HG03097 (cell line): Measurements from ENCODE around the gene TMEM42.
"Not testable (repeated sequence)": the region's sequence is repeated elsewhere in the genome, so short reads cannot be mapped to it uniquely, and the experiment has no call there.

Source experiments
- ATAC-seq: cut with Tn5 transposase; IDR thresholded peaks from one replicate; pipeline ENCODE4 v1.9.1; 2021; ENCODE audit not compliant: unreplicated experiment, low FRiP score

TMEM42 gene

GRCh38 chr3:44861412-44862225, at the start of gene TMEM42:
TSS of gene TMEM42 (plus strand) at chr3:44861912. CDS start at chr3:44861925, 13 bp downstream.
- ATAC-seq = peak; percentile 86

- no peak for ATAC-seq
Measured at GRCh38 chr3:44814751-44815150, 47.0 kb upstream of the TMEM42 start.

GRCh38 chr3:44816334-44816733, 45.4 kb upstream of the TMEM42 start:
- not testable (repeated sequence) for ATAC-seq

GRCh38 chr3:44821206-44821605, 40.5 kb upstream of the TMEM42 start:
- ATAC-seq = not testable (repeated sequence)

GRCh38 chr3:44825264-44825925, 36.3 kb upstream of the TMEM42 start:
- ATAC-seq = no peak

- ATAC-seq = no peak
Measured at GRCh38 chr3:44827196-44827595, 34.5 kb upstream of the TMEM42 start.

GRCh38 chr3:44831232-44831631, 30.5 kb upstream of the TMEM42 start:
- ATAC-seq = no peak

GRCh38 chr3:44832032-44832431, 29.7 kb upstream of the TMEM42 start:
- no peak for ATAC-seq

- no peak for ATAC-seq
Measured at GRCh38 chr3:44832965-44833364, 28.7 kb upstream of the TMEM42 start.

GRCh38 chr3:44833394-44833793, 28.3 kb upstream of the TMEM42 start:
- ATAC-seq = no peak

GRCh38 chr3:44835684-44836083, 26.0 kb upstream of the TMEM42 start:
- no peak for ATAC-seq

GRCh38 chr3:44842376-44842775, 19.3 kb upstream of the TMEM42 start:
- no peak for ATAC-seq

GRCh38 chr3:44845528-44846520, 15.9 kb upstream of the TMEM42 start:
- ATAC-seq = no peak

GRCh38 chr3:44848634-44849033, 13.1 kb upstream of the TMEM42 start:
- no peak for ATAC-seq

GRCh38 chr3:44856663-44857062, 5.0 kb upstream of the TMEM42 start:
- not testable (repeated sequence) for ATAC-seq

- ATAC-seq = no peak
Measured at GRCh38 chr3:44860117-44860516, 1.6 kb upstream of the TMEM42 start.

GRCh38 chr3:44862226-44862637, 520 bp downstream of the TMEM42 start:
- peak; percentile 24 for ATAC-seq

GRCh38 chr3:44865272-44866035, 3.7 kb downstream of the TMEM42 start:
- ATAC-seq = no peak

GRCh38 chr3:44867421-44868111, 5.9 kb downstream of the TMEM42 start:
- ATAC-seq = no peak
